GM10266 (cell line): Measurements from ENCODE around the gene PRR14L.
"Not testable (repeated sequence)": the region's sequence is repeated elsewhere in the genome, so short reads cannot be mapped to it uniquely, and the experiment has no call there.

ENCODE experiments used
- DNase-seq: peaks from one replicate; pipeline ENCODE4 v3.0.0; 2012; ENCODE audit errors: extremely low spot score
- CTCF ChIP-seq: IDR thresholded peaks from 2 replicates; pipeline ENCODE4 v1.5.1; 2012; ENCODE audit warnings: mild to moderate bottlenecking, low read depth; ENCODE audit not compliant: control insufficient read depth, insufficient read depth; ENCODE audit errors: missing control alignments

PRR14L gene

GRCh38 chr22:31764785-31765184 lies 14.9 kb upstream of the PRR14L start:
- DNase-seq = no peak
- no peak for TF ChIP-seq CTCF

- DNase-seq = not testable (repeated sequence)
These were observed 8.9 kb upstream of the PRR14L start for GRCh38 chr22:31758860-31759259.

- no peak for TF ChIP-seq CTCF
- DNase-seq = no peak
These were observed 7.3 kb upstream of the PRR14L start for GRCh38 chr22:31757265-31757664.

- DNase-seq = no peak
- no peak for TF ChIP-seq CTCF
These were observed 4.9 kb upstream of the PRR14L start for GRCh38 chr22:31754813-31755212.

GRCh38 chr22:31753634-31754501 lies 3.9 kb upstream of the PRR14L start, which contains the start of gene DEPDC5:
DEPDC5 (plus strand) TSS chr22:31754019; CDS start chr22:31754922, 903 bp downstream.
- no peak for TF ChIP-seq CTCF
- peak; percentile 95 for DNase-seq

GRCh38 chr22:31753005-31753633 lies 3.2 kb upstream of the PRR14L start:
- no peak for TF ChIP-seq CTCF
- DNase-seq = peak; percentile 34

- TF ChIP-seq CTCF = no peak
- no peak for DNase-seq
These were observed 2.3 kb upstream of the PRR14L start for GRCh38 chr22:31752096-31752847.
